ENCODE results near the gene AHCYL2.

- TF ChIP-seq, protein P1, sequence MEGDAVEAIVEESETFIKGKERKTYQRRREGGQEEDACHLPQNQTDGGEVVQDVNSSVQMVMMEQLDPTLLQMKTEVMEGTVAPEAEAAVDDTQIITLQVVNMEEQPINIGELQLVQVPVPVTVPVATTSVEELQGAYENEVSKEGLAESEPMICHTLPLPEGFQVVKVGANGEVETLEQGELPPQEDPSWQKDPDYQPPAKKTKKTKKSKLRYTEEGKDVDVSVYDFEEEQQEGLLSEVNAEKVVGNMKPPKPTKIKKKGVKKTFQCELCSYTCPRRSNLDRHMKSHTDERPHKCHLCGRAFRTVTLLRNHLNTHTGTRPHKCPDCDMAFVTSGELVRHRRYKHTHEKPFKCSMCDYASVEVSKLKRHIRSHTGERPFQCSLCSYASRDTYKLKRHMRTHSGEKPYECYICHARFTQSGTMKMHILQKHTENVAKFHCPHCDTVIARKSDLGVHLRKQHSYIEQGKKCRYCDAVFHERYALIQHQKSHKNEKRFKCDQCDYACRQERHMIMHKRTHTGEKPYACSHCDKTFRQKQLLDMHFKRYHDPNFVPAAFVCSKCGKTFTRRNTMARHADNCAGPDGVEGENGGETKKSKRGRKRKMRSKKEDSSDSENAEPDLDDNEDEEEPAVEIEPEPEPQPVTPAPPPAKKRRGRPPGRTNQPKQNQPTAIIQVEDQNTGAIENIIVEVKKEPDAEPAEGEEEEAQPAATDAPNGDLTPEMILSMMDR (IDR thresholded peaks at IDR 0.05 in 4 of 5, conservative IDR thresholded peaks at IDR 0.05 in 1 of 5): no peak
- TF ChIP-seq POLR2A (IDR thresholded peaks at IDR 0.05): no peak
These were observed 243.7 kb downstream of the AHCYL2 start for GRCh38 chr7:129468547-129468946.

All from gastrocnemius medialis (tissue), 4 donors.